Vagina (tissue), 2 donors: ENCODE results near the gene OR2B6.

Source experiments
- POLR2A ChIP-seq, 2 donors: fragments of 450-650 bp; IDR thresholded peaks; one replicate each; pipeline ENCODE4 v1.6.1; 2017; ENCODE audit warnings: antibody characterized with exemption in 2 of 2, mild to moderate bottlenecking in 2 of 2, moderate library complexity in 2 of 2
- POLR2AphosphoS5 ChIP-seq, 2 donors: sonication (generic); formaldehyde crosslinking; IDR thresholded peaks; one replicate each; pipeline ENCODE4 v1.9.0; 2017; ENCODE audit warnings: antibody characterized with exemption in 2 of 2, mild to moderate bottlenecking in 2 of 2, low read depth in 1 of 2; ENCODE audit not compliant: insufficient read depth in 1 of 2
- TF ChIP-seq, protein P1 (sequence below), 3 experiments: fragments of 450-650 bp in 2 of 3; fragments of 200-600 bp in 1 of 3; sonication (generic) in 1 of 3; IDR thresholded peaks; one replicate each; pipeline ENCODE4 v1.5.1; 2017 to 2019; ENCODE audit warnings: antibody characterized with exemption in 3 of 3, mild to moderate bottlenecking in 2 of 3, moderate library complexity in 2 of 3

- TF ChIP-seq POLR2A (IDR thresholded peaks at IDR 0.05) (no peak), POLR2AphosphoS5 (IDR thresholded peaks at IDR 0.05; ENCODE audit: insufficient read depth in 1 of 2, low read depth in 1 of 2) (no peak)
- TF ChIP-seq, protein P1, sequence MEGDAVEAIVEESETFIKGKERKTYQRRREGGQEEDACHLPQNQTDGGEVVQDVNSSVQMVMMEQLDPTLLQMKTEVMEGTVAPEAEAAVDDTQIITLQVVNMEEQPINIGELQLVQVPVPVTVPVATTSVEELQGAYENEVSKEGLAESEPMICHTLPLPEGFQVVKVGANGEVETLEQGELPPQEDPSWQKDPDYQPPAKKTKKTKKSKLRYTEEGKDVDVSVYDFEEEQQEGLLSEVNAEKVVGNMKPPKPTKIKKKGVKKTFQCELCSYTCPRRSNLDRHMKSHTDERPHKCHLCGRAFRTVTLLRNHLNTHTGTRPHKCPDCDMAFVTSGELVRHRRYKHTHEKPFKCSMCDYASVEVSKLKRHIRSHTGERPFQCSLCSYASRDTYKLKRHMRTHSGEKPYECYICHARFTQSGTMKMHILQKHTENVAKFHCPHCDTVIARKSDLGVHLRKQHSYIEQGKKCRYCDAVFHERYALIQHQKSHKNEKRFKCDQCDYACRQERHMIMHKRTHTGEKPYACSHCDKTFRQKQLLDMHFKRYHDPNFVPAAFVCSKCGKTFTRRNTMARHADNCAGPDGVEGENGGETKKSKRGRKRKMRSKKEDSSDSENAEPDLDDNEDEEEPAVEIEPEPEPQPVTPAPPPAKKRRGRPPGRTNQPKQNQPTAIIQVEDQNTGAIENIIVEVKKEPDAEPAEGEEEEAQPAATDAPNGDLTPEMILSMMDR (IDR thresholded peaks at IDR 0.05), result no peak
These were observed 37.6 kb downstream of the OR2B6 start for GRCh38 chr6:27994616-27995015.
